Kasumi-1 (cell line): Measurements from ENCODE around the gene HES3.

ENCODE experiments used
- DNase-seq, 2 experiments: peaks; one replicate each; lab custom pipeline; 2025; lab: John Stamatoyannopoulos, UW

Gene HES3, protein sequence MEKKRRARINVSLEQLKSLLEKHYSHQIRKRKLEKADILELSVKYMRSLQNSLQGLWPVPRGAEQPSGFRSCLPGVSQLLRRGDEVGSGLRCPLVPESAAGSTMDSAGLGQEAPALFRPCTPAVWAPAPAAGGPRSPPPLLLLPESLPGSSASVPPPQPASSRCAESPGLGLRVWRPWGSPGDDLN

DNA sequence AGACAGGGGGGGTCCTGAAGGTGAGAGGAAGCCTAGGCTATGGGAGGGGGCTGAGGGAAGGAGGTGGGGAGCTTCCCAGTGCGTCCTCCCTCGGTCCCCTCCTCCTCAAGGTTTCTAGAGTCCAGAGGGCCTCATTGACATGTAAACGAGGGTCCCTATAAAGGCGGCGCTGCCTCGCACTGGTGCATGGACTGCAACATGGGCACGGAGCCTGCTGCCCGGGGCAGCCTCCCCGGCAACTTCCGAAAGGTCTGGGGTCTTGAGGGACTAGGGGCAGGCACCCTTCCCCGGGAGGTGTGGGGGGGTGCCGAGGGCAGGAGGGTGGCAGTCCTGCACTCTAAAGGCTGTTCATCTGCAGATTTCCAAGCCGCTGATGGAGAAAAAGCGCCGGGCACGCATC lies at the start of gene HES3:
Gene HES3, plus strand, starts transcription at position 187 of the 400 bp plus-strand sequence. Its CDS starts 187 bp downstream, at position 374.
- no peak for DNase-seq

DNA sequence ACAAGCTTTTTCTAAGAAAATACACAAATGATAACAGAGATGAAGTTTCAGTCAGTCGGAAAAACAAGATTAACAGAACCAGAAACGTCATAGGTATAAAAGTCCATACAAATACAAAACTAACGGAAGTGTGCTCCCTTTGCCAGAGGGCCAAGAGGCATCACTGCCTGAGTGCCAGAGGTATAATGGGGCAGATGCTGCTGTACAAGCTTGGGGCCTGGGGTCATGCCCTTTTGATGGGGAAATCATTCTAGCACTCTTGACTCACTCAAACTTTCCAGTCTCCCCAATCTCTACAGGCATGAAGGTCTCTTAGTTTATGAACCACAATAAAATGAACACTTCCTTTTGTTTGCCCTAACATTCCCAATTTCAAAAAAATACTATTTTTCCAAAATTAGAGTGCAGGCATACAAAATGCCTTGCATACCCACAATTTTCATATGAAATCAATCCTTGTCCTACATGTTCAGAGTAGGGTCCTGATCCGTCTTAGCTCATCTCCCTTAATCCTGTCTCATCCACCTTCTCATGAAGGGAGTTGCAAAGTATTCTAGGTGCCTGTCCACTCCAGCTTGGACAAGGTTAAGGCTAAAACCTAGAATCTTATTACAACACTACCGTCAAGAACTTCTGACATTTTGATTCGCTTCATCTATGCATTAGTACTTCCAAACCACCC lies 46.1 kb upstream of the HES3 start:
- DNase-seq: no peak

GRCh38 chr1:6198646-6199297 lies 45.2 kb upstream of the HES3 start:
- peak in 1 of 2 experiments; percentile 10 for DNase-seq

DNA sequence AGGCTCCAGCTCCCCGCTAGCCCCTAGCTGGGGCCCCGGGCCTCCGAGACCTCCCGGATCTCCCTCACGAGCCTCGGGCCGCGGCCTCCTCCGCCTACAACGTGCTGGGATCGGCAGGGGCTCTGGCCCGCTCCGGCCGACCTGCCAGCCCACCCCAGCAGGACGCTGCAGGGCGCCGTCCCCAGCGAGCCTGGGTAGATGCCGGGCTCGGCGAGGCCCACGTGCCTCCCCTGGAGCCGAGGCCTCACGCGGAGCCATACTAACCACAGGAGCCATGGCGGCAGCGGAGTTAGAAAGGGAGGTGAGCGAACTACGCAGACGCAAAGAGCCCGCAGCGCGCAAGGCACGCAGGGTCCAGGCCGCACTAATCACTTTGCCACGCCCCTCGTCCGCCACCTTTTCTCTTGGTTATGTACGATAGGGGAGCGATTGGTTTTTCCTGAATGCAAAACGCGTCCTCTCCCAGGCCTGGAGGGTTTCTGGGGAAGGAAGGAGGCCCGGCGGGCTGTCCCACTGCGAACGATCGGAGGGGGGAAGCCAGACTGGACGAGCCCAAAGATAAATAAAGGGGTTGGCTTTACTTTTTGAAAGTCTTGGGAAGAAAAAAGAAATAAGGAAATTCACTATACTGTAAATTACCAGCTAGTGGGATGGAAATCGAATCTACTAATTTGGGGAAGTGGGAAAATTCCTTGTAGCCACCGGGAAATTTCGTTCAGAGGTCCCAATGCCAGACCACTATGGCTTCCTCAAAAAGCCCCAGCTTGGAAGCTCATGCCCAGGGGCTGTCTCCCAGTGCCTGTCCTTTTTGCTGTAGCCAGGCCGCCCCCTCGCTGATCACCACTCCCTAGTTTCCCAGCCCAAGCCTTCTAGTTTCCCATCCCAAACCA lies 44.4 kb upstream of the HES3 start, which contains the start of gene RPL22:
Gene RPL22, minus strand, starts transcription at position 298 of the 890 bp plus-strand sequence. Its CDS starts 22 bp downstream, at position 276.
- peak; percentile 99 to 100 for DNase-seq

GRCh38 chr1:6200188-6200809 lies 43.7 kb upstream of the HES3 start:
- DNase-seq: peak; percentile 30 to 39

DNA sequence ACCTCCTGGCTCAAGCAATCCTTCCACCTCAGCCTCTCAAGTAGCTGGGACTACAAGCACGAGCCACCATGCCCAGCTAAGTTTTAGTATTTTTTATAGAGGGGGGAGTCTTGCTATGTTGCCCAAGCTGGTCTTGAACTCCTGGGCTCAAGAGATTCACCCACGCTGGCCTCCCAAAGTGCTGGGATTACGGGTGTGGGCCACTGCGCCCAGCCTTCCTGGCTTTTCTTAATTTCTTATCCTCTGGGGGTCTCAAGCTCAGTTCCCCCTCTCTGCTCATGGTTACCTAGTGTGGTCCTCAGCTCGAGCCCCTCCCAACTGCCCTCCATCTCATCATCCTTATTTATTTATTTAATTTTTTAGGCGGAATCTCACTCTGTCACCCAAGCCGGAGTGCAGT lies 41.7 kb upstream of the HES3 start:
- DNase-seq: no peak

- DNase-seq: no peak
These were observed 38.0 kb upstream of the HES3 start, which contains the start of gene RNF207 for GRCh38 chr1:6205849-6206519. TSS of gene RNF207 (plus strand) at chr1:6206119. CDS start at chr1:6206536, 417 bp downstream.

DNA sequence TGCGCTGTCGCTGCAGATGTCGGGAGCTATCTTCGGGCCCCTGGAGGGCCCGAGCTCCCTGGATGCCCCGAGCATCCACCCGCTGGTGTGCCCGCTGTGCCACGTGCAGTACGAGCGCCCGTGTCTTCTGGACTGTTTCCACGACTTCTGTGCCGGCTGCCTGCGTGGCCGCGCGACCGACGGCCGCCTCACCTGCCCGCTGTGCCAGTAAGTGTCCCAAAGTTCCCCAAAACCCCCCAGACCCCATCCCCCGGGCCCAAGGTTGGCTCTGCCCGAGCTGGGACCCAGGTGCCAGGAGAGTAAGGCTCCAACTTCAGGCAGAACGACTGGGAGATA lies 37.5 kb upstream of the HES3 start:
- DNase-seq: no peak

GRCh38 chr1:6207075-6207885 lies 36.7 kb upstream of the HES3 start:
- DNase-seq: no peak

DNA sequence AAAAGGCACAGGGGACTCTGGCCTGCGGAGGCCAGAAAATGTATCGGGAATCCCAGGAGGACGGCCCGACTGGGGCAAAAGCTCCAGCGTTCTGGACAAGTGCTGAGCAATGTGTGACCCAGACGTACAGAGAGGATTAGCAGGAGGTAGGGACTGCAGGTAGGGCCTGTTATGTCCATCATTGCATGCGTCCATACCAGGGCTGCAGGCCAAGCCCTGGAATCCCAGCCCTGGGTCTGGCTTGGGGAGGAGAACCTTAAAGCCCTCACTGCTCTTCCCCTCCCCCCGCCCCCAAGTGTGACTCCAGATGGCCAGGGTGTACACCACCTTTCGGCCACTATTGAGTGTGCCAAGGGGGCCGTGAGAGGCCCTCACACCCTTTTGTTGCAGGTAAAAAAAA lies 36.1 kb upstream of the HES3 start:
- no peak for DNase-seq

DNA sequence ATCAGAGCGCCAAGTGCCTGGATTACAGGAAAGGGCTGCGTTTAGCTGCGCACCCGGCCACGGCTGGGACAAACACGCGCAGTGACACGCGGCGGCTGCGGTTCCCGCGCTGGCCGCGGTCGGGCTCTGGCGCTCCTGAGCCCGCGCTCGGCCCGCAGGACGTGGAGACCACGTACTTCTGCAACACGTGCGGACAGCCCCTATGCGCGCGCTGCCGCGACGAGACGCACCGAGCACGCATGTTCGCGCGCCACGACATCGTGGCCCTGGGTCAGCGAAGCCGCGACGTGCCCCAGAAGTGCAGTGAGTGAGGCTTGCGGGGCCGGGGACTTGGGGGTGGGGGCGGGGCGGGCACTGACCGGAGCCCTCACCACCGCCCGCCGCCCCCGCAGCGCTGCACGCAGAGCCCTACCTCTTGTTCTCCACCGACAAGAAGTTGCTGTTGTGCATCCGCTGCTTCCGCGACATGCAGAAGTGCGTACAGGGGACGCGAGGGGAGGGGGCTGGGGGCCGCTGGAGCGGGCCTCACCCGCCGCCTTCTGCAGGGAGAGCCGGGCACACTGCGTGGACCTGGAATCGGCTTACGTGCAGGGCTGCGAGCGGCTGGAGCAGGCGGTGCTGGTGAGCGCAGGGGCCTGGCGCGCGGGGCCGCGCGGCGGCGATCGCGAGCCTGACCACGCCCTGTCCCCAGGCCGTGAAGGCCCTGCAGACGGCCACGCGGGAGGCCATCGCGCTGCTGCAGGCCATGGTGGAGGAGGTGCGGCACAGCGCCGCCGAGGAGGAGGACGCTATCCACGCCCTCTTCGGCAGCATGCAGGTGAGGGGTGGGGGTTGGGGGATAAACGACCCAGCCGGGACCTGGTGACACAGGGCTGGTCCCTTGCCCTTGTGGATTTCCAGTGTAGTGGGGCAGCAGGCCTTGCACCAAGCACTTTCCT lies 35.0 kb upstream of the HES3 start:
- peak; percentile 27 to 45 for DNase-seq

DNA sequence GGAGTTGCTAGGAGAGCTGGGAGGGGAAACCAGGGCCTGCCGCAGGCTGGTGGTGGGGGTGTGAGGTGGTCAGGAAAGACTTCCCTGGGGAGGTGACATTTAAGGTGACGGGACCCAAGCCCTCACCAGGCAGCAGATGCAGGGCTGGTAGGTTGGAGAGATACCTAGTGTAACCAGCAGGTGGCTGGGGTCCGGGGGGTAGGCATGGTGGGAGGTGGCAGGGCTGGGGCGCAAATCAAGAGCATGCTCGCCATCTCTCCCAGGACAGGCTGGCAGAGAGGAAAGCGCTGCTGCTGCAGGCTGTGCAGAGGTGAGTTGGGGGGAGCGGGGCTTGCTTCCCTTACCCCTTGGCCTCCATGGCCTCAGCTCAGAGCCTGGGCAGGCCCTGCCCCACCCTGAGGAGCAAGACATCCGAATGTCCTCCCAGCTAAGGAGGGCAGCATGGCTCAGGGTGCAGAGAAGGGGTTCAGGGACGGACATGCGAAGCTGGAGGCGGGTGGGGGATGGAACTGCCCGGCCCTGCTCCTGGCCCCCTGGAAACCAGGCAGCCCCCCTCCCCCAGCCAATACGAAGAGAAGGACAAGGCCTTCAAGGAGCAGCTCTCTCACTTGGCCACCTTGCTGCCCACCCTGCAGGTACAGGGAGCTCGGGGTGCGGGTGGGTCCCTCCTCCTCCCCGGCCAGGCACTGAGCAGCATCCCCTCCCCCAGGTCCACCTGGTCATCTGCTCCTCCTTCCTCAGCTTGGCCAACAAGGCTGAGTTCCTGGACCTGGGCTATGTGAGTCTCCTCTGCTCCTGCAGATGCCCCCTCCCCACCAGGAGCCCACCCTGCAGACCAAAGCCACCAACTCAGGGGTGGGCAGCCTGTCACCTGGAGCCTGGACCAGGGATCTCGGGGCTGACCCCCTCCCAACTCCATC lies 34.1 kb upstream of the HES3 start:
- DNase-seq: peak; percentile 31 to 35

DNA sequence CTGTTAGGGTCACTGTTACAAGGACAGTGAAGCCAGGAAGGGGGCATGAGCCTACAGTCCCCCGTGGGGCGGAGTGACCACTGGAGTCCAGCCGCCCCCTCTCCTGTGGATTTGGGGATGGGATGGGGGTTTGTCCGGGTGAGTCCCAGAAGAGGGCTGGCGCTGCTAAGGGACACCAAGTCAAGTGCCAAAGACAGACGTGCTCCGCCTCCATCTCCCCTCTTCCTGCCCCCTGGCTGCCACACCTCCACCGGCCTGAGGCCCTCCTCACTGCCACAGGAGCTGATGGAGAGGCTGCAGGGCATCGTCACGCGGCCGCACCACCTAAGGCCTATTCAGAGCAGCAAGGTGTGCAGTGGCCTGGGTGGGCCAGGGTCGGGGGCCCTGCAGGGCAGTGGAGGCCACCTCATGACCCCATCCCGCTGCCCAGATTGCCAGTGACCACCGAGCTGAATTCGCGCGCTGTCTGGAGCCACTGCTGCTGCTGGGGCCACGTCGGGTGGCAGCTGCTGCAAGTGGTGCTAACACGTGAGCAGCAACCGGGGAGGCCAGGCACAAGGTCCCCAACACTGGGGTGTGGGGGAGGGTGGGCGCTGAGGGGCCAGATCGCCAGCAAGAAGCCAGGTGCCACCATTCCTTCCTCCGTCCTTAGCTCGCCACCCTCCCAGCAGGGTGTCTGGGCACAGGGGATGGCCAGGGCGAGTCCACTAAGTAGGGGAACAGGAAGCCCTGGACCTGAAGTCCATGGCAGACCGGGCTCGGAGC lies 33.2 kb upstream of the HES3 start:
- no peak for DNase-seq

GRCh38 chr1:6211731-6212130 lies 32.2 kb upstream of the HES3 start:
- DNase-seq: no peak

DNA sequence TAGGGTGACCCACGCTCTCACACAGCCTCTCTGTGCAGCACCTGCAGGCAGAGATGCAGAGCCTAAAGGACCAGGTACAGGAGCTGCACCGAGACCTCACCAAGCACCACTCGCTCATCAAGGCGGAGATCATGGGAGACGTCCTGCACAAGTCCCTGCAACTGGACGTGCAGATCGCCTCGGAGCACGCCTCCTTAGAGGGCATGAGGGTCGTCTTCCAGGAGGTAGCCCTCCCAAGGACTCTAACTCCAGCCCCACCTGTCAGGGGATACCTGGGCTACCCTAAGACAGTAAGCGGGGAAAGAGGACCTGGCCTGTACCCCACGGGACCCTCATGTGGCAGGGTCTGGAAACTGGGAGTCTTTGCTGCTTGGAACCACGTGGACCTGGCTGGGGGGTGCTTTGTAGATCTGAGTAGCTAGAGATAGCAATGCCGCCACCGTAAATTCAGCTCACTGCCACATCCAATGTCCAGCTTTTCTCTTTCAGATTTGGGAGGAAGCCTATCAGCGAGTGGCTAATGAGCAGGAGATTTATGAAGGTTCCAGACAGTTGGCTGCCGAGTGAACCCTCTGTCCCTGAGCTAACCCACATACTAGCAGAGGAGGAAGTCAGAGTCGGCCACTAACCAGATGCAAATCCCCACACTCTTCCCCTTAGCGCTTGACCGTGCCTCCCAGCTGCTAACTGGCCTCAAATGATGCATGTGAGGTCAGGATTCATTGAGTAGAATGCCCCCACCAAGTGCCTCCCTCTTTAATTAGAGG lies 31.6 kb upstream of the HES3 start:
- DNase-seq: peak in 1 of 2 experiments; percentile 18

DNA sequence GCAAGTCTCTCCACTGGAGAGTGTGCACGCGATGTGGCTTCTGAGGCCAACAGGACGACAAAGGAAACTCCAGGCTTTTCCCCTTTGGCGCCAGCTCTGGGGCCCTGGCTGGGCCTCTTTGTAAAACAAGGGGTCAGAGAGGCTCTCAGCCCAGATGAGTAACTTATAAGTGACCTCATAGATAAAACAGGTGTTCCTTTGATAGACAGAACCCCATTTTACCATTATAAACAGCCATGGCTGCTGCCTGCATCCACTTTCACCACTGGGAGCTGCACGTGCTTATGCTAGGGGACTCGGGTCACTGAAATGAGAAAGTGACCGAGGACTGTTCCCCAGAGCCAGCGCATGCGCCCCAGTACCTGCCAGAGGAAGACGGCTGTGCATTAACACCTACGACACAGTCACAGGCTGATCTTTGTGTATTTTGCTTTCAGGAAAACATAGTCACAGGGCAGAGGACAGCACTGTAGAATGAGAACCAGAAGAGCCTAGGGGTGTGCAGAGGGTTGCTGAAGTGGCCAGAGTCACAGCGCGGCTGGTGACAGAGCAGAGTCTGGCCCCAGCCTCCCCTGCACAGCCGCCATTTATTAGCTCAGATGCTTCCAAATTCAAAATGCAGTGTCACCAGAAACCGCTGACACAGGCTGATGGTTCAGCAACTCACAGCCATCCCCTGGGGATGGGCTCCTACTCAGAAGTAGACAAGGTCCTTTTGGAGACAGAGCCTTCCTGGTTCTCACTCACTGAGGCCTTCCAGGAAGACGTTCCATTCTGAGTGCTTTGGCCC lies 25.4 kb upstream of the HES3 start:
- DNase-seq: no peak
